ENCODE measurements around the gene COPA.

GRCh38 chr1:160293020-160293968, 49.8 kb downstream of the COPA start:
- no peak for TF ChIP-seq ZC3H10 (CRISPR knock-in tag; IDR thresholded peaks at IDR 0.05)
- no peak for TF ChIP-seq CSDC2 (CRISPR knock-in tag; IDR thresholded peaks at IDR 0.05)
- no peak for TF ChIP-seq RARB (CRISPR knock-in tag; IDR thresholded peaks at IDR 0.05)
- TF ChIP-seq ISL1 (CRISPR knock-in tag; IDR thresholded peaks at IDR 0.05), result no peak
- TF ChIP-seq PATZ1 (CRISPR knock-in tag; IDR thresholded peaks at IDR 0.05; ENCODE audit: borderline replicate concordance), result no peak
- TF ChIP-seq ZNF70 (CRISPR knock-in tag; IDR thresholded peaks at IDR 0.05), result no peak
- no peak for TF ChIP-seq GLIS3 (CRISPR knock-in tag; IDR thresholded peaks at IDR 0.05)
- TF ChIP-seq TSHZ2 (CRISPR knock-in tag; IDR thresholded peaks at IDR 0.05), result no peak
- TF ChIP-seq ZFP30 (CRISPR knock-in tag; IDR thresholded peaks at IDR 0.05), result no peak
- TF ChIP-seq ARNTL (CRISPR knock-in tag; IDR thresholded peaks at IDR 0.05; ENCODE audit: borderline replicate concordance, low read depth), result no peak
